ENCODE data around the gene TPGS1.

TPGS1 gene

GRCh38 chr19:460877-461720, 46.2 kb upstream of the TPGS1 start, which contains the start of gene SHC2:
TSS of gene SHC2 (minus strand) at chr19:461033. CDS start at chr19:460996, 37 bp downstream.
- H2AFZ ChIP-seq (ENCODE audit: low read depth) = no peak within 1 kb of the TSS
- no peaks in the 10 kb centered on the region for H3K79me2 ChIP-seq (ENCODE audit: insufficient read depth, low read depth)
- no peak within 1 kb of the TSS for H3K9ac ChIP-seq
- TF ChIP-seq CTCF (conservative IDR thresholded peaks at IDR 0.05; ENCODE audit: low read depth, low read length) = no peak
- no peaks in the 10 kb centered on the region for H3K4me1 ChIP-seq (ENCODE audit: low read depth, poor library complexity, severe bottlenecking)
- peaks cover 2% of the 10 kb centered on the region; the same call in 1 of the 2 replicates for H3K27me3 ChIP-seq (ENCODE audit: insufficient read depth, low read depth)
- no peak within 1 kb of the TSS for H3K27ac ChIP-seq
- no peaks in the 10 kb centered on the region for H3K36me3 ChIP-seq (ENCODE audit: insufficient read depth)
- H3K4me3 ChIP-seq (IDR thresholded peaks at IDR 0.05; ENCODE audit: insufficient read depth, low read depth, low read length) = no peak within 1 kb of the TSS
- no peaks in the 10 kb centered on the region for H4K20me1 ChIP-seq (ENCODE audit: insufficient read depth)
- no peak within 1 kb of the TSS for H3K4me2 ChIP-seq

GRCh38 chr19:461721-462551, 45.4 kb upstream of the TPGS1 start:
- H3K4me2 ChIP-seq = no peak overlapping the region

GRCh38 chr19:463483-464207, 43.7 kb upstream of the TPGS1 start:
- no peaks in the 10 kb centered on the region for H3K36me3 ChIP-seq (ENCODE audit: insufficient read depth)
- H4K20me1 ChIP-seq (ENCODE audit: insufficient read depth) = no peaks in the 10 kb centered on the region
- H3K27ac ChIP-seq = no peak overlapping the region
- peaks cover 7% of the 10 kb centered on the region; the same call in 1 of the 2 replicates for H3K27me3 ChIP-seq (ENCODE audit: insufficient read depth, low read depth)
- no peaks in the 10 kb centered on the region for H3K79me2 ChIP-seq (ENCODE audit: insufficient read depth, low read depth)
- no peak overlapping the region for H3K4me2 ChIP-seq
- H3K9ac ChIP-seq = no peak overlapping the region
- H3K4me3 ChIP-seq (IDR thresholded peaks at IDR 0.05; ENCODE audit: insufficient read depth, low read depth, low read length) = no peak overlapping the region
- H2AFZ ChIP-seq (ENCODE audit: low read depth) = no peak overlapping the region
- no peaks in the 10 kb centered on the region for H3K4me1 ChIP-seq (ENCODE audit: low read depth, poor library complexity, severe bottlenecking)
- TF ChIP-seq CTCF (conservative IDR thresholded peaks at IDR 0.05; ENCODE audit: low read depth, low read length) = no peak

More at GRCh38 chr19:461721-462551, 45.4 kb upstream of the TPGS1 start:
- TF ChIP-seq CTCF (conservative IDR thresholded peaks at IDR 0.05; ENCODE audit: low read depth, low read length) = no peak
- Histone ChIP-seq H3K79me2 (ENCODE audit: insufficient read depth, low read depth) (no peaks in the 10 kb centered on the region), H3K4me3 (IDR thresholded peaks at IDR 0.05; ENCODE audit: insufficient read depth, low read depth, low read length) (no peak overlapping the region), H3K36me3 (ENCODE audit: insufficient read depth) (no peaks in the 10 kb centered on the region), H2AFZ (ENCODE audit: low read depth) (no peak overlapping the region), H3K27ac (no peak overlapping the region), H4K20me1 (ENCODE audit: insufficient read depth) (no peaks in the 10 kb centered on the region), H3K4me1 (ENCODE audit: low read depth, poor library complexity, severe bottlenecking) (no peaks in the 10 kb centered on the region), H3K27me3 (ENCODE audit: insufficient read depth, low read depth) (peaks cover 2% of the 10 kb centered on the region; the same call in 1 of the 2 replicates), H3K9ac (no peak overlapping the region)

- no peak overlapping the region for H3K4me3 ChIP-seq (IDR thresholded peaks at IDR 0.05; ENCODE audit: insufficient read depth, low read depth, low read length)
- no peak overlapping the region for H3K4me2 ChIP-seq
- no peak overlapping the region for H2AFZ ChIP-seq (ENCODE audit: low read depth)
- H3K27me3 ChIP-seq (ENCODE audit: insufficient read depth, low read depth) = peaks cover 7% of the 10 kb centered on the region; the same call in 1 of the 2 replicates
- H4K20me1 ChIP-seq (ENCODE audit: insufficient read depth) = no peaks in the 10 kb centered on the region
- no peak overlapping the region for H3K27ac ChIP-seq
- no peaks in the 10 kb centered on the region for H3K36me3 ChIP-seq (ENCODE audit: insufficient read depth)
- H3K4me1 ChIP-seq (ENCODE audit: low read depth, poor library complexity, severe bottlenecking) = no peaks in the 10 kb centered on the region
- H3K9ac ChIP-seq = no peak overlapping the region
- no peak for TF ChIP-seq CTCF (conservative IDR thresholded peaks at IDR 0.05; ENCODE audit: low read depth, low read length)
- H3K79me2 ChIP-seq (ENCODE audit: insufficient read depth, low read depth) = no peaks in the 10 kb centered on the region
These were observed 43.1 kb upstream of the TPGS1 start for GRCh38 chr19:464208-464545.

Data from KMS-11 (cell line).